ENCODE data around the gene PACS1.
"Not testable (repeated sequence)": the region's sequence is repeated elsewhere in the genome, so short reads cannot be mapped to it uniquely, and the experiment has no call there.

PACS1 gene

GRCh38 chr11:66107600-66108510 lies 37.8 kb downstream of the PACS1 start:
- DNase-seq (ENCODE audit: low read depth in 1 of 2, low spot score in 1 of 2), result no peak

- no peak for DNase-seq (ENCODE audit: low read depth in 1 of 2, low spot score in 1 of 2)
Observed at GRCh38 chr11:66109294-66109693, 39.2 kb downstream of the PACS1 start.

- no peak for DNase-seq (ENCODE audit: low read depth in 1 of 2, low spot score in 1 of 2)
Observed at GRCh38 chr11:66111158-66111557, 41.1 kb downstream of the PACS1 start.

- no peak for DNase-seq (ENCODE audit: low read depth in 1 of 2, low spot score in 1 of 2)
Observed at GRCh38 chr11:66112041-66112491, 42.0 kb downstream of the PACS1 start.

- no peak for DNase-seq (ENCODE audit: low read depth in 1 of 2, low spot score in 1 of 2)
Observed at GRCh38 chr11:66112601-66113499, 42.8 kb downstream of the PACS1 start.

GRCh38 chr11:66114957-66115356 lies 44.9 kb downstream of the PACS1 start:
- not testable (repeated sequence) for DNase-seq (ENCODE audit: low read depth in 1 of 2, low spot score in 1 of 2)

GRCh38 chr11:66115638-66116301 lies 45.7 kb downstream of the PACS1 start:
- DNase-seq (ENCODE audit: low read depth in 1 of 2, low spot score in 1 of 2), result no peak

- no peak for DNase-seq (ENCODE audit: low read depth in 1 of 2, low spot score in 1 of 2)
Observed at GRCh38 chr11:66116576-66117361, 46.7 kb downstream of the PACS1 start.

GRCh38 chr11:66118847-66119246 lies 48.8 kb downstream of the PACS1 start:
- DNase-seq (ENCODE audit: low read depth in 1 of 2, low spot score in 1 of 2), result no peak

GRCh38 chr11:66119348-66120133 lies 49.5 kb downstream of the PACS1 start:
- DNase-seq (ENCODE audit: low read depth in 1 of 2, low spot score in 1 of 2), result no peak

GRCh38 chr11:66121466-66121865 lies 51.4 kb downstream of the PACS1 start:
- DNase-seq (ENCODE audit: low read depth in 1 of 2, low spot score in 1 of 2), result no peak

- DNase-seq (ENCODE audit: low read depth in 1 of 2, low spot score in 1 of 2), result no peak
Observed at GRCh38 chr11:66123902-66124301, 53.8 kb downstream of the PACS1 start.

- no peak for DNase-seq (ENCODE audit: low read depth in 1 of 2, low spot score in 1 of 2)
Observed at GRCh38 chr11:66124564-66124963, 54.5 kb downstream of the PACS1 start.

GRCh38 chr11:66126064-66126463 lies 56.0 kb downstream of the PACS1 start:
- no peak for DNase-seq (ENCODE audit: low read depth in 1 of 2, low spot score in 1 of 2)

- DNase-seq (ENCODE audit: low read depth in 1 of 2, low spot score in 1 of 2), result peak; percentile 17 to 28
Observed at GRCh38 chr11:66126808-66127555, 56.9 kb downstream of the PACS1 start.

GRCh38 chr11:66130978-66131377 lies 60.9 kb downstream of the PACS1 start:
- no peak for DNase-seq (ENCODE audit: low read depth in 1 of 2, low spot score in 1 of 2)

GRCh38 chr11:66131937-66132632 lies 62.0 kb downstream of the PACS1 start:
- DNase-seq (ENCODE audit: low read depth in 1 of 2, low spot score in 1 of 2), result no peak

- no peak for DNase-seq (ENCODE audit: low read depth in 1 of 2, low spot score in 1 of 2)
Observed at GRCh38 chr11:66133216-66133775, 63.2 kb downstream of the PACS1 start.
